ENCODE data around the gene SUSD3. TPM values are rescaled to one million over a fixed set of nuclear protein-coding genes. Genes with fewer than 3 reads are reported as not detected.

Gene SUSD3
- total RNA-seq, 1 experiment from 2014 or later = 5.0 TPM

GRCh38 chr9:93039456-93039855 is 19.0 kb upstream of the SUSD3 start:
- DNase-seq (ENCODE audit: low read depth, low spot score) = no peak
- ChIA-PET POLR2A (no interaction called here), CTCF (no interaction called here)
- H3K27ac ChIP-seq (ENCODE audit: low read length) = no peak overlapping the region
- no peak overlapping the region for H3K4me3 ChIP-seq (ENCODE audit: low read depth in 2 of 2, low read length in 2 of 2)
- no peaks in the 10 kb centered on the region for H3K9me3 ChIP-seq (ENCODE audit: control insufficient read depth, insufficient read depth, low read depth, low read length)
- no TSS peak for BruUV-seq (replicated peaks)
- ATAC-seq = no peak
- no peaks in the 10 kb centered on the region for H3K4me1 ChIP-seq (ENCODE audit: control insufficient read depth, insufficient read depth, low read length)
- intact Hi-C loops (cut with micrococcal nuclease; ENCODE audit: unreplicated experiment) (no loop called here), in situ Hi-C loops (cut with HindIII; ENCODE audit: low pct_unique_long_range_greater_than_20kb, low sequenced_read_pairs) (no loop called here)
- no peaks in the 10 kb centered on the region for H3K27me3 ChIP-seq (ENCODE audit: control insufficient read depth, insufficient read depth, low read length)
- H3K36me3 ChIP-seq (ENCODE audit: control insufficient read depth, insufficient read depth, low read length) = no peaks in the 10 kb centered on the region
- TF ChIP-seq POLR2AphosphoS5 (IDR thresholded peaks at IDR 0.05; ENCODE audit: low read depth, low read length) (no peak), SIN3A (IDR thresholded peaks at IDR 0.05; ENCODE audit: borderline replicate concordance, insufficient read depth, low read depth, low read length) (no peak), TCF7L2 (IDR thresholded peaks at IDR 0.05; ENCODE audit: low read depth, low read length) (no peak)
- TF ChIP-seq, protein P1, sequence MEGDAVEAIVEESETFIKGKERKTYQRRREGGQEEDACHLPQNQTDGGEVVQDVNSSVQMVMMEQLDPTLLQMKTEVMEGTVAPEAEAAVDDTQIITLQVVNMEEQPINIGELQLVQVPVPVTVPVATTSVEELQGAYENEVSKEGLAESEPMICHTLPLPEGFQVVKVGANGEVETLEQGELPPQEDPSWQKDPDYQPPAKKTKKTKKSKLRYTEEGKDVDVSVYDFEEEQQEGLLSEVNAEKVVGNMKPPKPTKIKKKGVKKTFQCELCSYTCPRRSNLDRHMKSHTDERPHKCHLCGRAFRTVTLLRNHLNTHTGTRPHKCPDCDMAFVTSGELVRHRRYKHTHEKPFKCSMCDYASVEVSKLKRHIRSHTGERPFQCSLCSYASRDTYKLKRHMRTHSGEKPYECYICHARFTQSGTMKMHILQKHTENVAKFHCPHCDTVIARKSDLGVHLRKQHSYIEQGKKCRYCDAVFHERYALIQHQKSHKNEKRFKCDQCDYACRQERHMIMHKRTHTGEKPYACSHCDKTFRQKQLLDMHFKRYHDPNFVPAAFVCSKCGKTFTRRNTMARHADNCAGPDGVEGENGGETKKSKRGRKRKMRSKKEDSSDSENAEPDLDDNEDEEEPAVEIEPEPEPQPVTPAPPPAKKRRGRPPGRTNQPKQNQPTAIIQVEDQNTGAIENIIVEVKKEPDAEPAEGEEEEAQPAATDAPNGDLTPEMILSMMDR (IDR thresholded peaks at IDR 0.05) = no peak
- TF ChIP-seq, protein P2, sequence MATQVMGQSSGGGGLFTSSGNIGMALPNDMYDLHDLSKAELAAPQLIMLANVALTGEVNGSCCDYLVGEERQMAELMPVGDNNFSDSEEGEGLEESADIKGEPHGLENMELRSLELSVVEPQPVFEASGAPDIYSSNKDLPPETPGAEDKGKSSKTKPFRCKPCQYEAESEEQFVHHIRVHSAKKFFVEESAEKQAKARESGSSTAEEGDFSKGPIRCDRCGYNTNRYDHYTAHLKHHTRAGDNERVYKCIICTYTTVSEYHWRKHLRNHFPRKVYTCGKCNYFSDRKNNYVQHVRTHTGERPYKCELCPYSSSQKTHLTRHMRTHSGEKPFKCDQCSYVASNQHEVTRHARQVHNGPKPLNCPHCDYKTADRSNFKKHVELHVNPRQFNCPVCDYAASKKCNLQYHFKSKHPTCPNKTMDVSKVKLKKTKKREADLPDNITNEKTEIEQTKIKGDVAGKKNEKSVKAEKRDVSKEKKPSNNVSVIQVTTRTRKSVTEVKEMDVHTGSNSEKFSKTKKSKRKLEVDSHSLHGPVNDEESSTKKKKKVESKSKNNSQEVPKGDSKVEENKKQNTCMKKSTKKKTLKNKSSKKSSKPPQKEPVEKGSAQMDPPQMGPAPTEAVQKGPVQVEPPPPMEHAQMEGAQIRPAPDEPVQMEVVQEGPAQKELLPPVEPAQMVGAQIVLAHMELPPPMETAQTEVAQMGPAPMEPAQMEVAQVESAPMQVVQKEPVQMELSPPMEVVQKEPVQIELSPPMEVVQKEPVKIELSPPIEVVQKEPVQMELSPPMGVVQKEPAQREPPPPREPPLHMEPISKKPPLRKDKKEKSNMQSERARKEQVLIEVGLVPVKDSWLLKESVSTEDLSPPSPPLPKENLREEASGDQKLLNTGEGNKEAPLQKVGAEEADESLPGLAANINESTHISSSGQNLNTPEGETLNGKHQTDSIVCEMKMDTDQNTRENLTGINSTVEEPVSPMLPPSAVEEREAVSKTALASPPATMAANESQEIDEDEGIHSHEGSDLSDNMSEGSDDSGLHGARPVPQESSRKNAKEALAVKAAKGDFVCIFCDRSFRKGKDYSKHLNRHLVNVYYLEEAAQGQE (IDR thresholded peaks at IDR 0.05; ENCODE audit: insufficient read depth in 1 of 2, low read depth in 2 of 2, low read length in 1 of 2) = no peak

- no TSS peak for BruUV-seq (replicated peaks)
- H3K36me3 ChIP-seq (ENCODE audit: control insufficient read depth, insufficient read depth, low read length) = no peaks in the 10 kb centered on the region
- in situ Hi-C loops (cut with HindIII; ENCODE audit: low pct_unique_long_range_greater_than_20kb, low sequenced_read_pairs) (no loop called here), intact Hi-C loops (cut with micrococcal nuclease; ENCODE audit: unreplicated experiment) (no loop called here)
- no peak overlapping the region for H3K4me3 ChIP-seq (ENCODE audit: low read depth in 2 of 2, low read length in 2 of 2)
- H3K27me3 ChIP-seq (ENCODE audit: control insufficient read depth, insufficient read depth, low read length) = no peaks in the 10 kb centered on the region
- ATAC-seq (no peak), DNase-seq (ENCODE audit: low read depth, low spot score) (no peak)
- H3K27ac ChIP-seq (ENCODE audit: low read length) = no peak overlapping the region
- TF ChIP-seq, protein P2 (IDR thresholded peaks at IDR 0.05; ENCODE audit: insufficient read depth in 1 of 2, low read depth in 2 of 2, low read length in 1 of 2) = no peak
- TF ChIP-seq TCF7L2 (IDR thresholded peaks at IDR 0.05; ENCODE audit: low read depth, low read length) (no peak), SIN3A (IDR thresholded peaks at IDR 0.05; ENCODE audit: borderline replicate concordance, insufficient read depth, low read depth, low read length) (no peak), POLR2AphosphoS5 (IDR thresholded peaks at IDR 0.05; ENCODE audit: low read depth, low read length) (no peak)
- TF ChIP-seq, protein P1 (IDR thresholded peaks at IDR 0.05) = no peak
- POLR2A ChIA-PET = no interaction called here
- no peaks in the 10 kb centered on the region for H3K9me3 ChIP-seq (ENCODE audit: control insufficient read depth, insufficient read depth, low read depth, low read length)
- H3K4me1 ChIP-seq (ENCODE audit: control insufficient read depth, insufficient read depth, low read length) = no peaks in the 10 kb centered on the region
- CTCF ChIA-PET = no interaction called here
Measured at GRCh38 chr9:93039976-93040375, 18.5 kb upstream of the SUSD3 start.
